Measurements from ENCODE around the gene IGFBP5.

The IGFBP5 gene

GRCh38 chr2:216721141-216721540, 25.8 kb upstream of the IGFBP5 start:
- H3K9me3 ChIP-seq (replicated peaks in 1 of 2; ENCODE audit: control insufficient read depth in 2 of 2, insufficient read depth in 1 of 2, low read depth in 1 of 2, low read length in 2 of 2): no peaks in the 10 kb centered on the region
- no peak overlapping the region for H2AK5ac ChIP-seq (ENCODE audit: low read depth, low read length)
- no peak overlapping the region for H2AFZ ChIP-seq (ENCODE audit: low read length)
- no peak overlapping the region for H3K4me2 ChIP-seq (ENCODE audit: insufficient read depth, low read length, poor library complexity, severe bottlenecking)
- no peak overlapping the region for H3K14ac ChIP-seq (ENCODE audit: low read length)
- no peak overlapping the region for H2BK15ac ChIP-seq (ENCODE audit: low read length)
- H3K4me3 ChIP-seq (ENCODE audit: low read length in 2 of 2): no peak overlapping the region
- no peak overlapping the region for H2BK120ac ChIP-seq (ENCODE audit: low read depth, low read length)
- H3K36me3 ChIP-seq (replicated peaks in 1 of 2; ENCODE audit: control insufficient read depth in 2 of 2, insufficient read depth in 2 of 2, low read length in 2 of 2): no peaks in the 10 kb centered on the region
- no peak overlapping the region for H2BK12ac ChIP-seq (ENCODE audit: low read length)
- no peak overlapping the region for H3K4ac ChIP-seq (ENCODE audit: low read length)
- H3K27me3 ChIP-seq (ENCODE audit: control insufficient read depth in 3 of 3, insufficient read depth in 3 of 3, low read depth in 1 of 3, low read length in 3 of 3): no peaks in the 10 kb centered on the region
- peaks cover 1 to 2% of the 10 kb centered on the region in 2 donors for H3K4me1 ChIP-seq (ENCODE audit: control insufficient read depth in 2 of 2, insufficient read depth in 1 of 2, low read depth in 1 of 2, low read length in 2 of 2)
- H4K91ac ChIP-seq (ENCODE audit: low read depth, low read length, poor library complexity): no peak overlapping the region
- no peak overlapping the region for H3K27ac ChIP-seq (replicated peaks; ENCODE audit: low read length)
- H3K18ac ChIP-seq (ENCODE audit: low read length): no peak overlapping the region
- DNase-seq (ENCODE audit: low spot score): no peak
- no CpG with 5 or more reads among the region's 1 CpG for WGBS, 2 donors (ENCODE audit: extremely low coverage in 2 of 2, insufficient read length in 2 of 2, insufficient replicate concordance in 1 of 2)
- no peak overlapping the region for H4K8ac ChIP-seq (ENCODE audit: low read depth, low read length)
- no peaks in the 10 kb centered on the region for H3K79me1 ChIP-seq (ENCODE audit: low read depth, low read length)
- no peak overlapping the region for H3K23ac ChIP-seq (ENCODE audit: low read depth, low read length, poor library complexity)
- H3K9ac ChIP-seq (ENCODE audit: low read depth, low read length, poor library complexity): no peak overlapping the region
- no peak overlapping the region for H2BK5ac ChIP-seq (ENCODE audit: low read length)

DNA sequence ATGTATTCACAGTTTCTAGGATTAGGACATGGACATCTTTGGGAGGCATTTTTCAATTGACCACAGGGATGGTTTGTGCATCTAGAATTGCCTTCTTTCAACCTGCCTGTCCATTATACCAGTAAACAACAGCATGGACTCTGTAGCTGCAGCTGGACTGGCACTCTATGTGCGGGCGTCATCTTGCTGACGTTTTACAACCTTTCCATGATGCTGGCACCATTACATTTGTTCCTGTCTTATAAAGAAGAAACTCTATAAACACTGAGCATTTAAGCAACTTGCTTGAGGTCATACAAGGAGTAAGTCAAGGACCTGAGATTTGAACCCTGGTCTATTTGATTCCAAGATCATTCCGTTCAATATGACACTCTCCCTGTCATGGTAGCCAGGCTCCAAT, 25.4 kb upstream of the IGFBP5 start:
- H3K27me3 ChIP-seq (ENCODE audit: control insufficient read depth in 3 of 3, insufficient read depth in 3 of 3, low read depth in 1 of 3, low read length in 3 of 3): no peaks in the 10 kb centered on the region
- no peak overlapping the region for H3K9ac ChIP-seq (ENCODE audit: low read depth, low read length, poor library complexity)
- no peak overlapping the region for H4K8ac ChIP-seq (ENCODE audit: low read depth, low read length)
- H2BK5ac ChIP-seq (ENCODE audit: low read length): no peak overlapping the region
- no peak overlapping the region for H2AFZ ChIP-seq (ENCODE audit: low read length)
- no peak overlapping the region for H3K18ac ChIP-seq (ENCODE audit: low read length)
- H3K27ac ChIP-seq (replicated peaks; ENCODE audit: low read length): no peak overlapping the region
- H2AK5ac ChIP-seq (ENCODE audit: low read depth, low read length): no peak overlapping the region
- no peak overlapping the region for H3K4me2 ChIP-seq (ENCODE audit: insufficient read depth, low read length, poor library complexity, severe bottlenecking)
- H3K9me3 ChIP-seq (replicated peaks in 1 of 2; ENCODE audit: control insufficient read depth in 2 of 2, insufficient read depth in 1 of 2, low read depth in 1 of 2, low read length in 2 of 2): no peaks in the 10 kb centered on the region
- no peaks in the 10 kb centered on the region for H3K79me1 ChIP-seq (ENCODE audit: low read depth, low read length)
- no peaks in the 10 kb centered on the region for H3K36me3 ChIP-seq (replicated peaks in 1 of 2; ENCODE audit: control insufficient read depth in 2 of 2, insufficient read depth in 2 of 2, low read length in 2 of 2)
- no peak overlapping the region for H2BK15ac ChIP-seq (ENCODE audit: low read length)
- WGBS, 2 donors (ENCODE audit: extremely low coverage in 2 of 2, insufficient read length in 2 of 2, insufficient replicate concordance in 1 of 2): no CpG with 5 or more reads among the region's 4 CpGs
- H4K91ac ChIP-seq (ENCODE audit: low read depth, low read length, poor library complexity): no peak overlapping the region
- no peak overlapping the region for H3K4me3 ChIP-seq (ENCODE audit: low read length in 2 of 2)
- H3K23ac ChIP-seq (ENCODE audit: low read depth, low read length, poor library complexity): no peak overlapping the region
- peaks cover 1 to 2% of the 10 kb centered on the region in 2 donors for H3K4me1 ChIP-seq (ENCODE audit: control insufficient read depth in 2 of 2, insufficient read depth in 1 of 2, low read depth in 1 of 2, low read length in 2 of 2)
- no peak overlapping the region for H2BK12ac ChIP-seq (ENCODE audit: low read length)
- DNase-seq (ENCODE audit: low spot score): no peak
- no peak overlapping the region for H3K4ac ChIP-seq (ENCODE audit: low read length)
- no peak overlapping the region for H3K14ac ChIP-seq (ENCODE audit: low read length)
- no peak overlapping the region for H2BK120ac ChIP-seq (ENCODE audit: low read depth, low read length)

DNA sequence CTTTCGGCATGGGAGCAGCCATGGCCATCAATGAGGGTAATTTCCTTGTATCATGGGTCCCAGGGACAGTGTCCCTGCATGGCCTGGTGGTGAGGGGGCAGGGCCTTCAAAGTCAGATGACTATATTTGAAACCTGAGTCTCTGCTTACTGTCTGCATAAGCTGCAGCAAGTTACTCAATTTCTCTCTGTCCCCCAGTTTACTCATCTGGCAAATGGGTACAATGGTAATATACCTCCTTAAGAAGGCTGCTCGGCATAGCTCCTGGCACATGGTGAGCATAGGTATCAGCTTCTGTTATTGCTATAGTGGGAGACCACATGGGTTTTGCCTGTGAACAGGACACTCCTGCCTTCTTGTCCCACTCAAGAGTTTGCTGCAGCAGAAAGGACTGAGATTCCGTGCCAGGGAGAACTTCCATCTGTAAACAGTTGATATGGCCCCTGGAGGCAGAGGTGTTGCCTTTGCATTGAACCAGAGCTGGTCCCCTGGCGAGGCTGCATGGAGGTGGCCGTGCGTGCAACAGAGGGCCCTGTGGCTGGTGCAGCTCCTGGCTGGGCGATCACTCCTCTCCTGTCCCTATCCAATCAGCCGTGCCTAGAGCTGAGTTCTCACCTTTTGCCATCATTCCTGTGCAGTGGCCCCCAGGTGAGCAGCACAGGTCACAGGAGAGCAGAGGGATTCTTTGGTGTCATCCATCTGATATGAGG, 22.7 kb upstream of the IGFBP5 start:
- Histone ChIP-seq H4K8ac (ENCODE audit: low read depth, low read length) (no peak overlapping the region), H3K4ac (ENCODE audit: low read length) (no peak overlapping the region), H2BK120ac (ENCODE audit: low read depth, low read length) (no peak overlapping the region), H3K27ac (replicated peaks; ENCODE audit: low read length) (no peak overlapping the region), H3K4me3 (ENCODE audit: low read length in 2 of 2) (no peak overlapping the region), H3K4me1 (ENCODE audit: control insufficient read depth in 2 of 2, insufficient read depth in 1 of 2, low read depth in 1 of 2, low read length in 2 of 2) (peaks cover 1 to 13% of the 10 kb centered on the region in 2 donors), H3K4me2 (ENCODE audit: insufficient read depth, low read length, poor library complexity, severe bottlenecking) (no peak overlapping the region), H3K18ac (ENCODE audit: low read length) (peak overlapping the region; percentile 16), H2BK15ac (ENCODE audit: low read length) (no peak overlapping the region), H3K27me3 (ENCODE audit: control insufficient read depth in 3 of 3, insufficient read depth in 3 of 3, low read depth in 1 of 3, low read length in 3 of 3) (no peaks in the 10 kb centered on the region), H2AFZ (ENCODE audit: low read length) (no peak overlapping the region), H3K36me3 (replicated peaks in 1 of 2; ENCODE audit: control insufficient read depth in 2 of 2, insufficient read depth in 2 of 2, low read length in 2 of 2) (no peaks in the 10 kb centered on the region), H3K9ac (ENCODE audit: low read depth, low read length, poor library complexity) (no peak overlapping the region), H3K79me1 (ENCODE audit: low read depth, low read length) (no peaks in the 10 kb centered on the region), H2BK12ac (ENCODE audit: low read length) (no peak overlapping the region), H2AK5ac (ENCODE audit: low read depth, low read length) (no peak overlapping the region), H4K91ac (ENCODE audit: low read depth, low read length, poor library complexity) (no peak overlapping the region), H3K9me3 (replicated peaks in 1 of 2; ENCODE audit: control insufficient read depth in 2 of 2, insufficient read depth in 1 of 2, low read depth in 1 of 2, low read length in 2 of 2) (no peaks in the 10 kb centered on the region), H3K23ac (ENCODE audit: low read depth, low read length, poor library complexity) (no peak overlapping the region), H3K14ac (ENCODE audit: low read length) (no peak overlapping the region), H2BK5ac (ENCODE audit: low read length) (no peak overlapping the region)
- no CpG with 5 or more reads among the region's 8 CpGs for WGBS, 2 donors (ENCODE audit: extremely low coverage in 2 of 2, insufficient read length in 2 of 2, insufficient replicate concordance in 1 of 2)
- DNase-seq (ENCODE audit: low spot score): no peak

- H3K9ac ChIP-seq (ENCODE audit: low read depth, low read length, poor library complexity): no peak overlapping the region
- no peak for DNase-seq (ENCODE audit: low spot score)
- H2AK5ac ChIP-seq (ENCODE audit: low read depth, low read length): no peak overlapping the region
- H2BK12ac ChIP-seq (ENCODE audit: low read length): no peak overlapping the region
- no peak overlapping the region for H2BK5ac ChIP-seq (ENCODE audit: low read length)
- no peak overlapping the region for H2BK15ac ChIP-seq (ENCODE audit: low read length)
- no peak overlapping the region for H3K23ac ChIP-seq (ENCODE audit: low read depth, low read length, poor library complexity)
- no peak overlapping the region for H4K91ac ChIP-seq (ENCODE audit: low read depth, low read length, poor library complexity)
- H3K4me3 ChIP-seq (ENCODE audit: low read length in 2 of 2): no peak overlapping the region
- H3K4ac ChIP-seq (ENCODE audit: low read length): no peak overlapping the region
- no peak overlapping the region for H3K27ac ChIP-seq (replicated peaks; ENCODE audit: low read length)
- H3K9me3 ChIP-seq (replicated peaks in 1 of 2; ENCODE audit: control insufficient read depth in 2 of 2, insufficient read depth in 1 of 2, low read depth in 1 of 2, low read length in 2 of 2): peaks cover 0 to 3% of the 10 kb centered on the region in 2 donors
- no peak overlapping the region for H2BK120ac ChIP-seq (ENCODE audit: low read depth, low read length)
- H3K18ac ChIP-seq (ENCODE audit: low read length): peak overlapping the region; percentile 5
- WGBS, 2 donors (ENCODE audit: extremely low coverage in 2 of 2, insufficient read length in 2 of 2, insufficient replicate concordance in 1 of 2): no CpG with 5 or more reads among the region's 4 CpGs
- H3K14ac ChIP-seq (ENCODE audit: low read length): no peak overlapping the region
- peaks cover 1 to 13% of the 10 kb centered on the region in 2 donors for H3K4me1 ChIP-seq (ENCODE audit: control insufficient read depth in 2 of 2, insufficient read depth in 1 of 2, low read depth in 1 of 2, low read length in 2 of 2)
- no peaks in the 10 kb centered on the region for H3K79me1 ChIP-seq (ENCODE audit: low read depth, low read length)
- no peak overlapping the region for H4K8ac ChIP-seq (ENCODE audit: low read depth, low read length)
- peak overlapping the region; percentile 55 for H2AFZ ChIP-seq (ENCODE audit: low read length)
- no peaks in the 10 kb centered on the region for H3K36me3 ChIP-seq (replicated peaks in 1 of 2; ENCODE audit: control insufficient read depth in 2 of 2, insufficient read depth in 2 of 2, low read length in 2 of 2)
- no peak overlapping the region for H3K4me2 ChIP-seq (ENCODE audit: insufficient read depth, low read length, poor library complexity, severe bottlenecking)
- H3K27me3 ChIP-seq (ENCODE audit: control insufficient read depth in 3 of 3, insufficient read depth in 3 of 3, low read depth in 1 of 3, low read length in 3 of 3): no peaks in the 10 kb centered on the region
Observed at GRCh38 chr2:216717491-216717901, 22.1 kb upstream of the IGFBP5 start.
